Measurements from ENCODE around the gene FERMT3. TPM values are rescaled to one million over a fixed set of nuclear protein-coding genes. Genes with fewer than 3 reads are reported as not detected.

The FERMT3 gene
- polyA plus RNA-seq, 1 experiment: 1.9 TPM

- no peak overlapping the region for H3K4me3 ChIP-seq (ENCODE audit: low read depth, low read length)
- H3K27me3 ChIP-seq (ENCODE audit: control insufficient read depth, insufficient read depth, low read length): no peaks in the 10 kb centered on the region
- DNase-seq (ENCODE audit: low read depth): no peak
- CTCF ChIA-PET: interaction anchor here (0.9 to 3.1 kb wide), 7 partner anchors 9 to 186 kb away, joined by 3 to 19 read pairs (median 6); partner anchors contain the start of gene ESRRA
- no peak for TF ChIP-seq CTCF (IDR thresholded peaks at IDR 0.05; ENCODE audit: insufficient read depth, low read depth, low read length)
- peaks cover 2% of the 10 kb centered on the region for H3K36me3 ChIP-seq (ENCODE audit: control insufficient read depth, insufficient read depth, low read length)
- POLR2A ChIA-PET: no interaction called here
These were observed 19.9 kb upstream of the FERMT3 start for GRCh38 chr11:64186492-64187165.

DNA sequence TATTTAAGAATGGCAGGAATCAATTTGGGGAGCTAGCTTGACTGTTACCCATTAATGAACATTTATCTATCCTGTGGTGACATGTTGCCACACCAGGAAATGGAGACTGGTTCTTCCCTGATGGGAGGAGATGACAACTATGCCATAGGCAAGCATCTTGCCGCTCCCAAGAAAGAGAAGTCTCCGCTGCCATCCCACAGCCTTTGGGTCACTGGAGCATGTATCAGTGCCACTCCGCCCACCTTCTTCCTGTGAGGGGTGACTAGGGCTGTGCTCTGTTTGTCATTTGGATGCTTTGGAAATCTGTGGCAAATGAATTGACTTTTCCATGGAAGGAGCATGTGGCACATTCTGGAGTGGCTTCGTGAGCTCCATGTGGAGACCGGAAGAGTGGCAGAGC, 14.1 kb upstream of the FERMT3 start:
- Histone ChIP-seq H3K4me3 (ENCODE audit: low read depth, low read length) (no peak overlapping the region), H3K27me3 (ENCODE audit: control insufficient read depth, insufficient read depth, low read length) (no peaks in the 10 kb centered on the region), H3K36me3 (ENCODE audit: control insufficient read depth, insufficient read depth, low read length) (peaks cover 30% of the 10 kb centered on the region)
- ChIA-PET CTCF (interaction anchor here (1.1 to 3.2 kb wide), 3 partner anchors 11 to 112 kb away, joined by 3 to 13 read pairs (median 4); no protein-coding TSS in a partner anchor), POLR2A (no interaction called here)
- no peak for TF ChIP-seq CTCF (IDR thresholded peaks at IDR 0.05; ENCODE audit: insufficient read depth, low read depth, low read length)
- DNase-seq (ENCODE audit: low read depth): no peak

GRCh38 chr11:64196626-64197025, 9.9 kb upstream of the FERMT3 start:
- ChIA-PET POLR2A (no interaction called here), CTCF (interaction anchor here (2.0 to 2.2 kb wide), 2 partner anchors 11 to 105 kb away, joined by 6 to 11 read pairs; partner anchors contain the start of gene STIP1)
- Histone ChIP-seq H3K36me3 (ENCODE audit: control insufficient read depth, insufficient read depth, low read length) (peaks cover 36% of the 10 kb centered on the region), H3K4me3 (ENCODE audit: low read depth, low read length) (no peak overlapping the region), H3K27me3 (ENCODE audit: control insufficient read depth, insufficient read depth, low read length) (no peaks in the 10 kb centered on the region)
- DNase-seq (ENCODE audit: low read depth): no peak
- no peak for TF ChIP-seq CTCF (IDR thresholded peaks at IDR 0.05; ENCODE audit: insufficient read depth, low read depth, low read length)

DNA sequence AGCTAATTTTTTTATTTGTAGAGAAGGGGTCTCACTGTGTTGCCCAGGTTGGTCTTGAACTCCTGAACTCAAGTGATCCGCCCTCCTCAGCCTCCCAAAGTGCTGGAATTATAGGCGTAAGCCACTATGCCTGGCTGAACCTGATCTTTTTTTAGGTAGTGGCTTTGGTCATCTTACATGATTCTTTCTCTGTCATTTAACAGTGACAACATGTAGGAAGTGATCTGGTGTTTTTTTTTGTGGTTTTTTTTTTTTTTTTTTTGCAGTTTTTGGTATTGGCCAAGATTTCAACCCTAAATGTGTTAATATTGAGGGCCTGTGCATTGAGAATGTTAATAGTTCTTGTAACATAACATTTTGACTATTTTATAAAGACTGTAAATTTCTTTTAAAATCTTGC, 8.0 kb upstream of the FERMT3 start:
- CTCF ChIA-PET: no interaction called here
- POLR2A ChIA-PET: no interaction called here
- DNase-seq (ENCODE audit: low read depth): no peak
- Histone ChIP-seq H3K27me3 (ENCODE audit: control insufficient read depth, insufficient read depth, low read length) (no peaks in the 10 kb centered on the region), H3K4me3 (ENCODE audit: low read depth, low read length) (no peak overlapping the region), H3K36me3 (ENCODE audit: control insufficient read depth, insufficient read depth, low read length) (peaks cover 36% of the 10 kb centered on the region)
- TF ChIP-seq CTCF (IDR thresholded peaks at IDR 0.05; ENCODE audit: insufficient read depth, low read depth, low read length): no peak

DNA sequence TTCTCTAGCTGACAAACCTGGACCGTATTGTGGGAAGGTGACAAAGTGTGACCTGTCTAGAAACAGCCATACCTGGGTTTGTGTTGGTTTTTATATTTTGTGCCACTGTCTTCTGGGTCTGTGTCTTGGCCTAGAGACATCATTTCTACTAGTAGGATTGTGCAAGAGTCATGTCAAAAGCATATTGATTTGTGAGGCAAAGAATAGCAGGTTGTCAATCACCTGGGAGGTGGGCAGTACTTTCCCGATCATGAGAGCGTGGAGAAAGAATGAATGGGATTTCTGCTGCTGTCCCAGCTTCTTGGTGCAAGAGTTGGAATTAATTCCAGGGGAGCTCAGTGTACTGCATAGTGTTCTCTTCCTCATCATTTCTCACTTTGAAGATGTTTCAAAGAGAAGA, 5.0 kb upstream of the FERMT3 start:
- H3K27me3 ChIP-seq (ENCODE audit: control insufficient read depth, insufficient read depth, low read length): no peaks in the 10 kb centered on the region
- no peak for DNase-seq (ENCODE audit: low read depth)
- CTCF ChIA-PET: interaction anchor here (16.6 kb wide), 1 partner anchor 101 kb away, joined by 229 read pairs; the partner anchor contains the start of genes CATSPERZ and ESRRA
- H3K36me3 ChIP-seq (ENCODE audit: control insufficient read depth, insufficient read depth, low read length): peaks cover 36% of the 10 kb centered on the region
- TF ChIP-seq CTCF (IDR thresholded peaks at IDR 0.05; ENCODE audit: insufficient read depth, low read depth, low read length): no peak
- H3K4me3 ChIP-seq (ENCODE audit: low read depth, low read length): no peak overlapping the region
- POLR2A ChIA-PET: no interaction called here
